MM.1S (cell line): ENCODE results near the gene CCIN.

Experiments used
- DNase-seq: peaks from one replicate; pipeline ENCODE4 v3.0.0-alpha.2; 2015
- H2AFZ ChIP-seq: fragments of 300-600 bp; sonication (generic); 2 replicates; pipeline ENCODE4 v1.6.0; 2016; ENCODE audit warnings: antibody characterized with exemption, low read length
- H3F3A ChIP-seq: fragments of 300-600 bp; sonication (generic); 2 replicates; pipeline ENCODE4 v1.6.1; 2016; ENCODE audit warnings: mild to moderate bottlenecking, antibody characterized with exemption, low read length, moderate library complexity, mixed read lengths; ENCODE audit not compliant: insufficient read depth
- H3K27ac ChIP-seq: fragments of 300-600 bp; sonication (generic); 2 replicates; pipeline ENCODE4 v1.5.1; 2016; ENCODE audit warnings: mild to moderate bottlenecking, low read length
- H3K27me3 ChIP-seq: fragments of 300-600 bp; sonication (generic); replicated peaks from 2 replicates; pipeline ENCODE4 v1.6.0; 2016; ENCODE audit warnings: low read length; ENCODE audit not compliant: insufficient read depth
- H3K36me3 ChIP-seq: fragments of 300-600 bp; sonication (generic); replicated peaks from 2 replicates; pipeline ENCODE4 v1.6.1; 2016; ENCODE audit warnings: mild to moderate bottlenecking, low read length, mixed read lengths; ENCODE audit not compliant: insufficient read depth
- H3K4me1 ChIP-seq: fragments of 300-600 bp; sonication (generic); 2 replicates; pipeline ENCODE4 v1.6.1; 2016; ENCODE audit warnings: low read length, mixed read lengths
- H3K4me2 ChIP-seq: fragments of 300-600 bp; sonication (generic); 2 replicates; pipeline ENCODE4 v1.6.0; 2016; ENCODE audit warnings: low read depth, low read length
- H3K4me3 ChIP-seq: fragments of 300-600 bp; sonication (generic); 2 replicates; pipeline ENCODE4 v1.5.1; 2016; ENCODE audit warnings: low read length, mixed read lengths
- H3K79me2 ChIP-seq: fragments of 300-600 bp; sonication (generic); 2 replicates; pipeline ENCODE4 v1.6.1; 2016; ENCODE audit warnings: mixed run types, low read length, mixed read lengths
- H3K9ac ChIP-seq: fragments of 300-600 bp; sonication (generic); 2 replicates; pipeline ENCODE4 v1.6.1; 2016; ENCODE audit warnings: low read length, mixed read lengths
- H3K9me2 ChIP-seq: fragments of 300-600 bp; sonication (generic); replicated peaks from 2 replicates; pipeline ENCODE4 v1.6.1; 2016; ENCODE audit warnings: mild to moderate bottlenecking, low read length, mixed read lengths; ENCODE audit not compliant: insufficient read depth
- H3K9me3 ChIP-seq: fragments of 300-600 bp; sonication (generic); replicated peaks from 2 replicates; pipeline ENCODE4 v1.6.1; 2016; ENCODE audit warnings: mild to moderate bottlenecking, low read length, mixed read lengths; ENCODE audit not compliant: insufficient read depth
- H4K20me1 ChIP-seq: fragments of 300-600 bp; sonication (generic); 2 replicates; pipeline ENCODE4 v1.6.1; 2016; ENCODE audit warnings: mild to moderate bottlenecking, low read length, moderate library complexity, mixed read lengths; ENCODE audit not compliant: insufficient read depth
- CTCF ChIP-seq: fragments of 300-600 bp; sonication (generic); IDR thresholded peaks from 2 replicates; pipeline ENCODE4 v1.5.1; 2016; ENCODE audit warnings: antibody characterized with exemption, low read length, mixed read lengths
- EZH2 ChIP-seq: fragments of 300-600 bp; sonication (generic); optimal IDR thresholded peaks from 2 replicates; pipeline ENCODE3; 2017; ENCODE audit warnings: low read depth, mild to moderate bottlenecking, antibody characterized with exemption, low read length, mixed read lengths
- EZH2phosphoT487 ChIP-seq: fragments of 300-600 bp; sonication (generic); IDR thresholded peaks from 2 replicates; pipeline ENCODE4 v1.6.1; 2018; ENCODE audit warnings: antibody characterized with exemption, low read length

CCIN gene

GRCh38 chr9:36136272-36136893, 32.8 kb upstream of the CCIN start, which contains the start of gene GLIPR2:
Gene GLIPR2, plus strand, starts transcription at chr9:36136733. Its CDS starts 46 bp downstream, at chr9:36136779.
- Histone ChIP-seq H3K9ac (peak within 1 kb of the TSS; percentile 82), H3K9me2 (no peaks in the 10 kb centered on the region), H3K79me2 (peaks cover 12% of the 10 kb centered on the region), H3K4me3 (peak within 1 kb of the TSS; percentile 72), H4K20me1 (no peaks in the 10 kb centered on the region), H3K4me2 (peak within 1 kb of the TSS; percentile 96), H3K9me3 (no peaks in the 10 kb centered on the region), H3K4me1 (peaks cover 28% of the 10 kb centered on the region), H3K27ac (no peak within 1 kb of the TSS), H2AFZ (peak within 1 kb of the TSS; percentile 87), H3F3A (peaks cover 15% of the 10 kb centered on the region), H3K36me3 (no peaks in the 10 kb centered on the region), H3K27me3 (no peaks in the 10 kb centered on the region)
- peak; percentile 84 for DNase-seq
- TF ChIP-seq CTCF (no peak; the same call in 1 of the 2 replicates), EZH2 (no peak), EZH2phosphoT487 (no peak)

- peaks cover 16% of the 10 kb centered on the region for H3K79me2 ChIP-seq
- no peaks in the 10 kb centered on the region for H3K36me3 ChIP-seq
- peak overlapping the region; percentile 72 for H3K4me3 ChIP-seq
- peaks cover 29% of the 10 kb centered on the region for H3K4me1 ChIP-seq
- DNase-seq = no peak
- H3F3A ChIP-seq = peaks cover 15% of the 10 kb centered on the region
- no peaks in the 10 kb centered on the region for H4K20me1 ChIP-seq
- no peaks in the 10 kb centered on the region for H3K27me3 ChIP-seq
- H3K9ac ChIP-seq = peak overlapping the region; percentile 82
- no peaks in the 10 kb centered on the region for H3K9me2 ChIP-seq
- no peak overlapping the region for H3K27ac ChIP-seq
- peak overlapping the region; percentile 96 for H3K4me2 ChIP-seq
- peak overlapping the region; percentile 87 for H2AFZ ChIP-seq
- H3K9me3 ChIP-seq = no peaks in the 10 kb centered on the region
- TF ChIP-seq EZH2 = no peak
- no peak for TF ChIP-seq EZH2phosphoT487
- no peak for TF ChIP-seq CTCF
Measured at GRCh38 chr9:36136894-36137391, 32.2 kb upstream of the CCIN start.

DNA sequence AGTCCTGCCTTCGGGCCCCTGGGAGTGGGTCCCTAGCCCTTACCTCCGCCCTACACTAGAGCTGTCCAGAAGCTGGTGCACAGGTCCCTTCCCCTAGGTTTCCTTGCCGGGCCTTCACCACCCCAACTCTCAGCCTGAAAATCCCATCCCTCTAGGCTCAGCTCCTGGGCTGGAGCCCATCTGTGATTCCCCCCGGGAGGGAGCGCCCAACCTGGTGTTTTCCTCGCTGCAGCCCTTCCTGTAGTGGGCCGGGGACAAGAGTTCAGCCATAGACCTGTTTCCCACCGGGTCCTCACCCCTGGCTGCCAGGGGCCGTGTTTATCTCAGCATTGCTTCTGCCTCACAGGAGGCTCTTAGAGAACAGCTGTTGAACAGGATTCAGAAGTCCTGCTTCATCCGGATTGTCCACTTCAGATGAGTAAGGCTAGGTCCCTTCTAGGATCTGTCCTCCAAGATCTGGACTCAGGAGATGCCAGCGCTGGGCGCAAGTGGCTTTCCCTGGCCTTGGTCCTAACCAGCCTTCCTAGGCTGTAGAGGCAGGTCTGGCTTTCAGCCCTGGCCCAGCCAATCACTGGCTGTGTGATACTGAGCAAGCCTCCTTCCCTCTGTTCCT, 31.7 kb upstream of the CCIN start:
- TF ChIP-seq CTCF (no peak), EZH2 (no peak), EZH2phosphoT487 (no peak)
- no peaks in the 10 kb centered on the region for H3K9me3 ChIP-seq
- H3K4me2 ChIP-seq = peak overlapping the region; percentile 96
- H3K4me1 ChIP-seq = peaks cover 34% of the 10 kb centered on the region
- no peaks in the 10 kb centered on the region for H3K27me3 ChIP-seq
- peaks cover 15% of the 10 kb centered on the region for H3F3A ChIP-seq
- H4K20me1 ChIP-seq = no peaks in the 10 kb centered on the region
- peak overlapping the region; percentile 87 for H2AFZ ChIP-seq
- peak overlapping the region; percentile 72 for H3K4me3 ChIP-seq
- no peak overlapping the region for H3K27ac ChIP-seq
- H3K79me2 ChIP-seq = peaks cover 20% of the 10 kb centered on the region
- no peak for DNase-seq
- peak overlapping the region; percentile 82 for H3K9ac ChIP-seq
- H3K36me3 ChIP-seq = no peaks in the 10 kb centered on the region
- no peaks in the 10 kb centered on the region for H3K9me2 ChIP-seq
